ENCODE results near the gene TMEM240. TPM values are rescaled to one million over a fixed set of nuclear protein-coding genes. Genes with fewer than 3 reads are reported as not detected.

Gene TMEM240
- total and polyA plus RNA-seq, 2 of the 8 experiments (the other 6 are each of a cell fraction or from before 2014, with no cell fraction given), result 3.6 to 5.7 TPM

DNA sequence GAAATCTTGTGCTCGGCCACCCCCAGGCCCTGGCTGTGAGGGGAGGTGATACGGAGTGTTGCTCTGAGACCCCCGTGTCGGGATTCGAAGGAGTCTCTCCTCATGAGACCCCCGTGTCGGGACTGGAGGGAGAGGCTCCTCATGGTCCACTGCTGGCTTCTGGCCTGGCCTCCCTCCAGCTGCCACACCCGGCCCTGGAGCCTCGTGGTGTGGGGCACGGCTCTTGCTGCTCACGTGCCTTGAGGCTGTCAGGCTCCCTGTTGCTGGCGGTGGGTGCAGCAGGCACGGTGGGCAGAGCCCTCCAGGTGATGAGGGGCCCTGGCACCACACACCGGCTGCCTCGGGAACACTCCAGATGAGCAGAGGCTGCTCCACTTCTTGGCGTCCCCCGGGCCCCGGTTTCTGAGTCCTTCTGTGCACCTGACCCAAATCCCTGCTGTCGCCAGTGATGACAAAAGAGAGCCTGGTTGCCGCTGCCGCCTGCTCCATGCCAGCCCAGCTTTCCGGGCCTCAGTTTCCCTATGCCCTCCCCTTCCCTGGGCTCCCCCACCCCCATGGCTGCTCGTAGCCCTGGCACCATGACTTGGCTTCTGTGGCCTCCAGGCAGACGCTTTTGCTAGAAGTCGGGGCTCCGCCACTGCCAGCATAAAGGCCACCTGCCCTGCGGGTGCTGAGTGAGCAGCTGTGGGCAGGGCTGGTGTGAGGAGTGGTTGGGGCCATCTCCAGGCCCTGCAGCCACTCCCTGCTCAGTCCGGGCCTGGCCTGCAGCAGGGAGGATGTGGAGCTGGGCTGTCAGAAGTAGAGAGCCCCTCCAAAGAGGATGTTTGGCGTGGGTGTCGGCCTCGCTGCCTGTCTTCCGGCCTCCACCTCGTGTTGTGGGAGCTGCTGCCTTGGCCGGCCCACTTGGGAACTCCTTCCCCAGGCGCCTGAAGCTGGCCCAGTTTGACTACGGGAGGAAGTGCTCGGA, 11.8 kb downstream of the TMEM240 start (continued):
- TF ChIP-seq, protein P1, sequence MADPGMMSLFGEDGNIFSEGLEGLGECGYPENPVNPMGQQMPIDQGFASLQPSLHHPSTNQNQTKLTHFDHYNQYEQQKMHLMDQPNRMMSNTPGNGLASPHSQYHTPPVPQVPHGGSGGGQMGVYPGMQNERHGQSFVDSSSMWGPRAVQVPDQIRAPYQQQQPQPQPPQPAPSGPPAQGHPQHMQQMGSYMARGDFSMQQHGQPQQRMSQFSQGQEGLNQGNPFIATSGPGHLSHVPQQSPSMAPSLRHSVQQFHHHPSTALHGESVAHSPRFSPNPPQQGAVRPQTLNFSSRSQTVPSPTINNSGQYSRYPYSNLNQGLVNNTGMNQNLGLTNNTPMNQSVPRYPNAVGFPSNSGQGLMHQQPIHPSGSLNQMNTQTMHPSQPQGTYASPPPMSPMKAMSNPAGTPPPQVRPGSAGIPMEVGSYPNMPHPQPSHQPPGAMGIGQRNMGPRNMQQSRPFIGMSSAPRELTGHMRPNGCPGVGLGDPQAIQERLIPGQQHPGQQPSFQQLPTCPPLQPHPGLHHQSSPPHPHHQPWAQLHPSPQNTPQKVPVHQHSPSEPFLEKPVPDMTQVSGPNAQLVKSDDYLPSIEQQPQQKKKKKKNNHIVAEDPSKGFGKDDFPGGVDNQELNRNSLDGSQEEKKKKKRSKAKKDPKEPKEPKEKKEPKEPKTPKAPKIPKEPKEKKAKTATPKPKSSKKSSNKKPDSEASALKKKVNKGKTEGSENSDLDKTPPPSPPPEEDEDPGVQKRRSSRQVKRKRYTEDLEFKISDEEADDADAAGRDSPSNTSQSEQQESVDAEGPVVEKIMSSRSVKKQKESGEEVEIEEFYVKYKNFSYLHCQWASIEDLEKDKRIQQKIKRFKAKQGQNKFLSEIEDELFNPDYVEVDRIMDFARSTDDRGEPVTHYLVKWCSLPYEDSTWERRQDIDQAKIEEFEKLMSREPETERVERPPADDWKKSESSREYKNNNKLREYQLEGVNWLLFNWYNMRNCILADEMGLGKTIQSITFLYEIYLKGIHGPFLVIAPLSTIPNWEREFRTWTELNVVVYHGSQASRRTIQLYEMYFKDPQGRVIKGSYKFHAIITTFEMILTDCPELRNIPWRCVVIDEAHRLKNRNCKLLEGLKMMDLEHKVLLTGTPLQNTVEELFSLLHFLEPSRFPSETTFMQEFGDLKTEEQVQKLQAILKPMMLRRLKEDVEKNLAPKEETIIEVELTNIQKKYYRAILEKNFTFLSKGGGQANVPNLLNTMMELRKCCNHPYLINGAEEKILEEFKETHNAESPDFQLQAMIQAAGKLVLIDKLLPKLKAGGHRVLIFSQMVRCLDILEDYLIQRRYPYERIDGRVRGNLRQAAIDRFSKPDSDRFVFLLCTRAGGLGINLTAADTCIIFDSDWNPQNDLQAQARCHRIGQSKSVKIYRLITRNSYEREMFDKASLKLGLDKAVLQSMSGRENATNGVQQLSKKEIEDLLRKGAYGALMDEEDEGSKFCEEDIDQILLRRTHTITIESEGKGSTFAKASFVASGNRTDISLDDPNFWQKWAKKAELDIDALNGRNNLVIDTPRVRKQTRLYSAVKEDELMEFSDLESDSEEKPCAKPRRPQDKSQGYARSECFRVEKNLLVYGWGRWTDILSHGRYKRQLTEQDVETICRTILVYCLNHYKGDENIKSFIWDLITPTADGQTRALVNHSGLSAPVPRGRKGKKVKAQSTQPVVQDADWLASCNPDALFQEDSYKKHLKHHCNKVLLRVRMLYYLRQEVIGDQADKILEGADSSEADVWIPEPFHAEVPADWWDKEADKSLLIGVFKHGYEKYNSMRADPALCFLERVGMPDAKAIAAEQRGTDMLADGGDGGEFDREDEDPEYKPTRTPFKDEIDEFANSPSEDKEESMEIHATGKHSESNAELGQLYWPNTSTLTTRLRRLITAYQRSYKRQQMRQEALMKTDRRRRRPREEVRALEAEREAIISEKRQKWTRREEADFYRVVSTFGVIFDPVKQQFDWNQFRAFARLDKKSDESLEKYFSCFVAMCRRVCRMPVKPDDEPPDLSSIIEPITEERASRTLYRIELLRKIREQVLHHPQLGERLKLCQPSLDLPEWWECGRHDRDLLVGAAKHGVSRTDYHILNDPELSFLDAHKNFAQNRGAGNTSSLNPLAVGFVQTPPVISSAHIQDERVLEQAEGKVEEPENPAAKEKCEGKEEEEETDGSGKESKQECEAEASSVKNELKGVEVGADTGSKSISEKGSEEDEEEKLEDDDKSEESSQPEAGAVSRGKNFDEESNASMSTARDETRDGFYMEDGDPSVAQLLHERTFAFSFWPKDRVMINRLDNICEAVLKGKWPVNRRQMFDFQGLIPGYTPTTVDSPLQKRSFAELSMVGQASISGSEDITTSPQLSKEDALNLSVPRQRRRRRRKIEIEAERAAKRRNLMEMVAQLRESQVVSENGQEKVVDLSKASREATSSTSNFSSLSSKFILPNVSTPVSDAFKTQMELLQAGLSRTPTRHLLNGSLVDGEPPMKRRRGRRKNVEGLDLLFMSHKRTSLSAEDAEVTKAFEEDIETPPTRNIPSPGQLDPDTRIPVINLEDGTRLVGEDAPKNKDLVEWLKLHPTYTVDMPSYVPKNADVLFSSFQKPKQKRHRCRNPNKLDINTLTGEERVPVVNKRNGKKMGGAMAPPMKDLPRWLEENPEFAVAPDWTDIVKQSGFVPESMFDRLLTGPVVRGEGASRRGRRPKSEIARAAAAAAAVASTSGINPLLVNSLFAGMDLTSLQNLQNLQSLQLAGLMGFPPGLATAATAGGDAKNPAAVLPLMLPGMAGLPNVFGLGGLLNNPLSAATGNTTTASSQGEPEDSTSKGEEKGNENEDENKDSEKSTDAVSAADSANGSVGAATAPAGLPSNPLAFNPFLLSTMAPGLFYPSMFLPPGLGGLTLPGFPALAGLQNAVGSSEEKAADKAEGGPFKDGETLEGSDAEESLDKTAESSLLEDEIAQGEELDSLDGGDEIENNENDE (IDR thresholded peaks at IDR 0.05; ENCODE audit: insufficient replicate concordance, low read length), result no peak
